ENCODE measurements around the gene CACNA1D. TPM values are rescaled to one million over a fixed set of nuclear protein-coding genes. Genes with fewer than 3 reads are reported as not detected.

CACNA1D gene
- total and polyA plus RNA-seq, 9 of the 15 experiments (the other 6 are each of a cell fraction or from before 2014, with no cell fraction given): 0.29 TPM; not detected in 8

DNA sequence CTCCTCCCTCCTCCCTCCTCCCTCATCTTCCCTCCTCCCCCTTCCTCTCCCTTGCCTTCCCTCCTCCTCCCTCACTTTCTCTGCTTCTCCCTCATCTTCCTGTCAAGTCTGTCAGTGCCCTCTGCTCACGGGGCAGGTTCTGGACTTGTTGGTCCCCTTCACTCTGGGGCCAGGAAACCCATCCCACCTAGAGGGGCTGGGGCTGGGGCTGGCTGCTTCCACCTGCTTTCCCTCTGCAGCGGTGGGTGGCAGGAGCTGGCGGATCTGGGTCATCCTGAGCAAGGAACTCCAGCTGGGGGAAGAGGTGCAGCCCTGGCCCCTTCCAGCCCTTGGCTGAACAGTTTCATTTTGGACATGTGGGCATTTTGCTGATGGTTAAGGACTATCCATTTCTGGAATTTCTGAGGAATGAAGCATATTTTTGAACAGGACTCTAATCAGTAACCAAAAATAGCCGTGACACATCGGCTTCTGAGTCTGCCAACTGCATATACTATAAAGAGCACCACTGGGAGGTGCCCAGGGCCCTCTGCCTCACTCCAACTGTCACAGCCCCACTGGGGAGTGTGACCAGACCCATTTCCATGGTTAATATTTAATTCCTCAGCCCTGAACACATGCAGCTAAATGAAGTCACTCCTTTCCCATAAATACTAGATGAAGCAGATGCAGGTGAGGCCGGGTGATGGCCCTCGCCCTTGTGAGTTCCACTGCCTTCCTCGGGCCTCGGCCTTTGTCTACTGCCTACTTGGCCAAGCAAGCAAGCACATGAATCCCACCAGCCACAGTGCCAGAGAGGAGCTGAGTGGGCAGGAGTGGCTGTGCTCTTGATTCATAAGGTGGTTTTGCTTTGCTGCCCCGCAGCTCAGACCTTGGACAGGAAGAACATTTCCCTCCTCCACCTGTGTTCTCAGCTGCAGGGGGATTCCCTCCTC, 312.0 kb downstream of the CACNA1D start:
- Histone ChIP-seq H3K9me1 (ENCODE audit: control insufficient read depth, insufficient read depth, low read length) (no peaks in the 10 kb centered on the region), H3K9ac (ENCODE audit: insufficient read depth in 1 of 2, low read depth in 2 of 2, low read length in 2 of 2) (no peak overlapping the region), H3K79me2 (ENCODE audit: control insufficient read depth, insufficient read depth, low read length) (no peaks in the 10 kb centered on the region), H3K27ac (ENCODE audit: extremely low read depth, low read depth, low read length) (no peak overlapping the region), H3K4me1 (replicated peaks in 1 of 2; ENCODE audit: control insufficient read depth in 2 of 2, insufficient read depth in 2 of 2, low read length in 2 of 2) (no peaks in the 10 kb centered on the region; a peak in 1 of 5 replicates), H3K4me3 (no peak overlapping the region), H2AFZ (ENCODE audit: low read depth, low read length) (no peak overlapping the region), H3K9me3 (replicated peaks; ENCODE audit: control insufficient read depth, insufficient read depth, low read depth, low read length) (no peaks in the 10 kb centered on the region), H3K4me2 (ENCODE audit: insufficient read depth, low read length) (no peak overlapping the region), H3K27me3 (ENCODE audit: control insufficient read depth in 2 of 2, insufficient read depth in 2 of 2, low read length in 2 of 2) (peaks cover 18 to 82% of the 10 kb centered on the region in 2 experiments; a peak in 4 of 5 replicates), H3K36me3 (ENCODE audit: control insufficient read depth, insufficient read depth, low read length) (no peaks in the 10 kb centered on the region), H4K20me1 (replicated peaks; ENCODE audit: control insufficient read depth, insufficient read depth, low read length) (no peaks in the 10 kb centered on the region)
- no peak for DNase-seq (ENCODE audit: extremely low read depth in 1 of 4, low spot score in 3 of 4)
- ChIA-PET POLR2A (interaction anchor here (0.7 kb wide), 1 partner anchor 35 kb away, joined by 3 read pairs; no protein-coding TSS in a partner anchor), CTCF (ENCODE audit: low intra/inter-chr PET ratio) (no interaction called here)
- FAIRE-seq: no peak
- in situ Hi-C loops (cut with MboI) (no loop called here), intact Hi-C loops (cut with micrococcal nuclease) (no loop called here)
- no peak for ATAC-seq
- WGBS (ENCODE audit: insufficient coverage, low coverage, missing lambda C conversion rate): 0% methylated on average over 5 of the region's 10 CpGs
- BruUV-seq (replicated peaks): no TSS peak
- TF ChIP-seq, protein P1, sequence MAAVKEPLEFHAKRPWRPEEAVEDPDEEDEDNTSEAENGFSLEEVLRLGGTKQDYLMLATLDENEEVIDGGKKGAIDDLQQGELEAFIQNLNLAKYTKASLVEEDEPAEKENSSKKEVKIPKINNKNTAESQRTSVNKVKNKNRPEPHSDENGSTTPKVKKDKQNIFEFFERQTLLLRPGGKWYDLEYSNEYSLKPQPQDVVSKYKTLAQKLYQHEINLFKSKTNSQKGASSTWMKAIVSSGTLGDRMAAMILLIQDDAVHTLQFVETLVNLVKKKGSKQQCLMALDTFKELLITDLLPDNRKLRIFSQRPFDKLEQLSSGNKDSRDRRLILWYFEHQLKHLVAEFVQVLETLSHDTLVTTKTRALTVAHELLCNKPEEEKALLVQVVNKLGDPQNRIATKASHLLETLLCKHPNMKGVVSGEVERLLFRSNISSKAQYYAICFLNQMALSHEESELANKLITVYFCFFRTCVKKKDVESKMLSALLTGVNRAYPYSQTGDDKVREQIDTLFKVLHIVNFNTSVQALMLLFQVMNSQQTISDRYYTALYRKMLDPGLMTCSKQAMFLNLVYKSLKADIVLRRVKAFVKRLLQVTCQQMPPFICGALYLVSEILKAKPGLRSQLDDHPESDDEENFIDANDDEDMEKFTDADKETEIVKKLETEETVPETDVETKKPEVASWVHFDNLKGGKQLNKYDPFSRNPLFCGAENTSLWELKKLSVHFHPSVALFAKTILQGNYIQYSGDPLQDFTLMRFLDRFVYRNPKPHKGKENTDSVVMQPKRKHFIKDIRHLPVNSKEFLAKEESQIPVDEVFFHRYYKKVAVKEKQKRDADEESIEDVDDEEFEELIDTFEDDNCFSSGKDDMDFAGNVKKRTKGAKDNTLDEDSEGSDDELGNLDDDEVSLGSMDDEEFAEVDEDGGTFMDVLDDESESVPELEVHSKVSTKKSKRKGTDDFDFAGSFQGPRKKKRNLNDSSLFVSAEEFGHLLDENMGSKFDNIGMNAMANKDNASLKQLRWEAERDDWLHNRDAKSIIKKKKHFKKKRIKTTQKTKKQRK (IDR thresholded peaks at IDR 0.05; ENCODE audit: borderline replicate concordance, low read depth, low read length): no peak
- TF ChIP-seq ZNF583 (CRISPR knock-in tag; IDR thresholded peaks at IDR 0.05): no peak
- TF ChIP-seq, protein P2, sequence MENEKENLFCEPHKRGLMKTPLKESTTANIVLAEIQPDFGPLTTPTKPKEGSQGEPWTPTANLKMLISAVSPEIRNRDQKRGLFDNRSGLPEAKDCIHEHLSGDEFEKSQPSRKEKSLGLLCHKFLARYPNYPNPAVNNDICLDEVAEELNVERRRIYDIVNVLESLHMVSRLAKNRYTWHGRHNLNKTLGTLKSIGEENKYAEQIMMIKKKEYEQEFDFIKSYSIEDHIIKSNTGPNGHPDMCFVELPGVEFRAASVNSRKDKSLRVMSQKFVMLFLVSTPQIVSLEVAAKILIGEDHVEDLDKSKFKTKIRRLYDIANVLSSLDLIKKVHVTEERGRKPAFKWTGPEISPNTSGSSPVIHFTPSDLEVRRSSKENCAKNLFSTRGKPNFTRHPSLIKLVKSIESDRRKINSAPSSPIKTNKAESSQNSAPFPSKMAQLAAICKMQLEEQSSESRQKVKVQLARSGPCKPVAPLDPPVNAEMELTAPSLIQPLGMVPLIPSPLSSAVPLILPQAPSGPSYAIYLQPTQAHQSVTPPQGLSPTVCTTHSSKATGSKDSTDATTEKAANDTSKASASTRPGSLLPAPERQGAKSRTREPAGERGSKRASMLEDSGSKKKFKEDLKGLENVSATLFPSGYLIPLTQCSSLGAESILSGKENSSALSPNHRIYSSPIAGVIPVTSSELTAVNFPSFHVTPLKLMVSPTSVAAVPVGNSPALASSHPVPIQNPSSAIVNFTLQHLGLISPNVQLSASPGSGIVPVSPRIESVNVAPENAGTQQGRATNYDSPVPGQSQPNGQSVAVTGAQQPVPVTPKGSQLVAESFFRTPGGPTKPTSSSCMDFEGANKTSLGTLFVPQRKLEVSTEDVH (IDR thresholded peaks at IDR 0.05; ENCODE audit: low read depth, partially characterized antibody): no peak
- no peak for TF ChIP-seq HDAC1 (IDR thresholded peaks at IDR 0.05)
- TF ChIP-seq, protein P3, sequence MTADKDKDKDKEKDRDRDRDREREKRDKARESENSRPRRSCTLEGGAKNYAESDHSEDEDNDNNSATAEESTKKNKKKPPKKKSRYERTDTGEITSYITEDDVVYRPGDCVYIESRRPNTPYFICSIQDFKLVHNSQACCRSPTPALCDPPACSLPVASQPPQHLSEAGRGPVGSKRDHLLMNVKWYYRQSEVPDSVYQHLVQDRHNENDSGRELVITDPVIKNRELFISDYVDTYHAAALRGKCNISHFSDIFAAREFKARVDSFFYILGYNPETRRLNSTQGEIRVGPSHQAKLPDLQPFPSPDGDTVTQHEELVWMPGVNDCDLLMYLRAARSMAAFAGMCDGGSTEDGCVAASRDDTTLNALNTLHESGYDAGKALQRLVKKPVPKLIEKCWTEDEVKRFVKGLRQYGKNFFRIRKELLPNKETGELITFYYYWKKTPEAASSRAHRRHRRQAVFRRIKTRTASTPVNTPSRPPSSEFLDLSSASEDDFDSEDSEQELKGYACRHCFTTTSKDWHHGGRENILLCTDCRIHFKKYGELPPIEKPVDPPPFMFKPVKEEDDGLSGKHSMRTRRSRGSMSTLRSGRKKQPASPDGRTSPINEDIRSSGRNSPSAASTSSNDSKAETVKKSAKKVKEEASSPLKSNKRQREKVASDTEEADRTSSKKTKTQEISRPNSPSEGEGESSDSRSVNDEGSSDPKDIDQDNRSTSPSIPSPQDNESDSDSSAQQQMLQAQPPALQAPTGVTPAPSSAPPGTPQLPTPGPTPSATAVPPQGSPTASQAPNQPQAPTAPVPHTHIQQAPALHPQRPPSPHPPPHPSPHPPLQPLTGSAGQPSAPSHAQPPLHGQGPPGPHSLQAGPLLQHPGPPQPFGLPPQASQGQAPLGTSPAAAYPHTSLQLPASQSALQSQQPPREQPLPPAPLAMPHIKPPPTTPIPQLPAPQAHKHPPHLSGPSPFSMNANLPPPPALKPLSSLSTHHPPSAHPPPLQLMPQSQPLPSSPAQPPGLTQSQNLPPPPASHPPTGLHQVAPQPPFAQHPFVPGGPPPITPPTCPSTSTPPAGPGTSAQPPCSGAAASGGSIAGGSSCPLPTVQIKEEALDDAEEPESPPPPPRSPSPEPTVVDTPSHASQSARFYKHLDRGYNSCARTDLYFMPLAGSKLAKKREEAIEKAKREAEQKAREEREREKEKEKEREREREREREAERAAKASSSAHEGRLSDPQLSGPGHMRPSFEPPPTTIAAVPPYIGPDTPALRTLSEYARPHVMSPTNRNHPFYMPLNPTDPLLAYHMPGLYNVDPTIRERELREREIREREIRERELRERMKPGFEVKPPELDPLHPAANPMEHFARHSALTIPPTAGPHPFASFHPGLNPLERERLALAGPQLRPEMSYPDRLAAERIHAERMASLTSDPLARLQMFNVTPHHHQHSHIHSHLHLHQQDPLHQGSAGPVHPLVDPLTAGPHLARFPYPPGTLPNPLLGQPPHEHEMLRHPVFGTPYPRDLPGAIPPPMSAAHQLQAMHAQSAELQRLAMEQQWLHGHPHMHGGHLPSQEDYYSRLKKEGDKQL (CRISPR knock-in tag; IDR thresholded peaks at IDR 0.05; ENCODE audit: borderline replicate concordance): no peak
- no peak for TF ChIP-seq JUN (IDR thresholded peaks at IDR 0.05; ENCODE audit: borderline replicate concordance, low read depth, low read length)
- no peak for TF ChIP-seq JUN (CRISPR knock-in tag; IDR thresholded peaks at IDR 0.05; ENCODE audit: borderline replicate concordance)
- TF ChIP-seq SLC30A9 (CRISPR knock-in tag; IDR thresholded peaks at IDR 0.05): no peak

All from K562 (cell line).